Measurements from ENCODE around the gene HEXB. TPM values are rescaled to one million over a fixed set of nuclear protein-coding genes. Genes with fewer than 3 reads are reported as not detected.

The HEXB gene
- total and polyA plus RNA-seq, 2 of the 8 experiments (the other 6 are each of a cell fraction or from before 2014, with no cell fraction given): 39.7 to 69.2 TPM

DNA sequence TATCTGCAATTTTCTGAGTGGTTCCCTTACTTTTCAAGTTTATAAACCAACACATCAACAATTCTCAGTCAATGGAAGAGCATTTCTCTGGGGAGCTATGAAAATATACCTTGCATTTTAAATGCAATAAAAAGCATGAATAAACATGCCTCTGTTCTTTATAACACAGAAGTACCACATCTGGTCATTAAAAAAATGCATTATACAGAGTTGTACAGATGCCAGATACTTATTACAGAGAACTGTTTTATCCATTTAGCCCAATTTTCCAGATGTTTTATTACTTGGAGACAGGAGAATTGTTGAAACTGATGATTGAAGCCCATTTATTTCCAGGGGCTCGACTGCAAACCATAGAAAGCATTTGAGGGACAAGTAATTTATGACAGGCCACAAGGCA is 19.2 kb upstream of the HEXB start:
- no peaks in the 10 kb centered on the region for H3K36me3 ChIP-seq (ENCODE audit: control insufficient read depth in 2 of 4, insufficient read depth in 4 of 4, low read length in 3 of 4)
- no peak overlapping the region for H2BK20ac ChIP-seq (ENCODE audit: low read length)
- no peak overlapping the region for H3K23ac ChIP-seq (ENCODE audit: insufficient read length)
- no peak overlapping the region for H2BK15ac ChIP-seq (ENCODE audit: low read length)
- no peak overlapping the region for H4K5ac ChIP-seq (ENCODE audit: insufficient read length, low read depth, low read length)
- no peak overlapping the region for H3K56ac ChIP-seq (replicated peaks; ENCODE audit: insufficient read length, low read depth, low read length)
- H3K27ac ChIP-seq (ENCODE audit: low read depth, low read length): no peak overlapping the region
- no peak overlapping the region for H3K18ac ChIP-seq (ENCODE audit: extremely low read depth, low read length)
- H3K4me1 ChIP-seq (replicated peaks in 1 of 4; ENCODE audit: control insufficient read depth in 3 of 4, insufficient read depth in 4 of 4, low read length in 3 of 4): peaks cover 0 to 5% (median 0%) of the 10 kb centered on the region in 4 experiments; a peak in 3 of 7 replicates
- H3K14ac ChIP-seq (ENCODE audit: insufficient read length): no peak overlapping the region
- no peak overlapping the region for H4K8ac ChIP-seq (ENCODE audit: extremely low read depth, insufficient read depth, low read length)
- H3K27me3 ChIP-seq (replicated peaks in 1 of 4; ENCODE audit: control insufficient read depth in 3 of 4, extremely low read depth in 1 of 4, insufficient read depth in 3 of 4, low read length in 3 of 4): no peaks in the 10 kb centered on the region
- H2BK5ac ChIP-seq (ENCODE audit: low read depth, low read length): no peak overlapping the region
- no peak for FAIRE-seq
- H3K9ac ChIP-seq (replicated peaks in 1 of 4; ENCODE audit: extremely low read depth in 1 of 4, low read depth in 3 of 4, low read length in 3 of 4): no peak overlapping the region
- H3K4me3 ChIP-seq (ENCODE audit: extremely low read depth in 1 of 4, insufficient read depth in 2 of 4, low read depth in 3 of 4, low read length in 4 of 4): no peak overlapping the region
- H4K20me1 ChIP-seq (replicated peaks in 1 of 2; ENCODE audit: control insufficient read depth in 1 of 2, insufficient read depth in 2 of 2, low read length in 2 of 2): no peaks in the 10 kb centered on the region
- DNase-seq (ENCODE audit: low read depth in 1 of 2, low spot score in 2 of 2): no peak
- ChIA-PET POLR2A (ENCODE audit: partially characterized antibody) (no interaction called here), CTCF (ENCODE audit: partially characterized antibody) (no interaction called here)
- H2AK5ac ChIP-seq (ENCODE audit: low read depth, low read length): no peak overlapping the region
- H3K4ac ChIP-seq (replicated peaks; ENCODE audit: insufficient read length, low read depth, low read length): no peak overlapping the region
- H3K4me2 ChIP-seq (ENCODE audit: insufficient read depth in 1 of 2, low read depth in 2 of 2, low read length in 2 of 2): no peak overlapping the region
- H3K79me1 ChIP-seq (ENCODE audit: low read depth, low read length): no peaks in the 10 kb centered on the region
- no peaks in the 10 kb centered on the region for H3K79me2 ChIP-seq (ENCODE audit: control insufficient read depth in 1 of 2, insufficient read depth in 2 of 2, low read length in 2 of 2)
- H2BK120ac ChIP-seq (replicated peaks; ENCODE audit: low read depth, low read length): no peak overlapping the region
- H3K9me3 ChIP-seq (ENCODE audit: insufficient read depth in 2 of 2, low read depth in 1 of 2, low read length in 1 of 2): no peaks in the 10 kb centered on the region
- no peaks in the 10 kb centered on the region; the same call in 1 of the 2 replicates for H3K23me2 ChIP-seq (ENCODE audit: low read depth, low read length)
- H2BK12ac ChIP-seq (ENCODE audit: low read depth, low read length): no peak overlapping the region
- H2AFZ ChIP-seq (ENCODE audit: low read length): no peak overlapping the region
- H4K91ac ChIP-seq (replicated peaks; ENCODE audit: insufficient read length, low read length): no peak overlapping the region
- WGBS, 2 experiments (ENCODE audit: extremely low coverage in 1 of 2, insufficient coverage in 1 of 2, insufficient read length in 1 of 2, insufficient replicate concordance in 2 of 2, low coverage in 1 of 2, low lambda C conversion rate in 2 of 2, missing lambda C conversion rate in 1 of 2): 89% methylated on average over 1 of the region's 1 CpG; no CpG with 5 or more reads in 1 of the 2 experiments
- TF ChIP-seq BACH1 (IDR thresholded peaks at IDR 0.05; ENCODE audit: low read length) (no peak), KDM4A (IDR thresholded peaks at IDR 0.05; ENCODE audit: low read depth, low read length, severe bottlenecking) (no peak), JUND (IDR thresholded peaks at IDR 0.05; ENCODE audit: low read length) (no peak), NRF1 (IDR thresholded peaks at IDR 0.05; ENCODE audit: low read depth, low read length) (no peak), RAD21 (IDR thresholded peaks at IDR 0.05 in 1 of 2, conservative IDR thresholded peaks at IDR 0.05 in 1 of 2; ENCODE audit: low read depth in 2 of 2, low read length in 2 of 2) (no peak), SUZ12 (IDR thresholded peaks at IDR 0.05; ENCODE audit: low read length) (no peak), TBP (IDR thresholded peaks at IDR 0.05; ENCODE audit: low read depth, low read length) (no peak)
- TF ChIP-seq, protein P1, sequence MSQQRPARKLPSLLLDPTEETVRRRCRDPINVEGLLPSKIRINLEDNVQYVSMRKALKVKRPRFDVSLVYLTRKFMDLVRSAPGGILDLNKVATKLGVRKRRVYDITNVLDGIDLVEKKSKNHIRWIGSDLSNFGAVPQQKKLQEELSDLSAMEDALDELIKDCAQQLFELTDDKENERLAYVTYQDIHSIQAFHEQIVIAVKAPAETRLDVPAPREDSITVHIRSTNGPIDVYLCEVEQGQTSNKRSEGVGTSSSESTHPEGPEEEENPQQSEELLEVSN (IDR thresholded peaks at IDR 0.05): no peak
- TF ChIP-seq, protein P2, sequence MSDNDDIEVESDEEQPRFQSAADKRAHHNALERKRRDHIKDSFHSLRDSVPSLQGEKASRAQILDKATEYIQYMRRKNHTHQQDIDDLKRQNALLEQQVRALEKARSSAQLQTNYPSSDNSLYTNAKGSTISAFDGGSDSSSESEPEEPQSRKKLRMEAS (IDR thresholded peaks at IDR 0.05): no peak
- TF ChIP-seq, protein P3, sequence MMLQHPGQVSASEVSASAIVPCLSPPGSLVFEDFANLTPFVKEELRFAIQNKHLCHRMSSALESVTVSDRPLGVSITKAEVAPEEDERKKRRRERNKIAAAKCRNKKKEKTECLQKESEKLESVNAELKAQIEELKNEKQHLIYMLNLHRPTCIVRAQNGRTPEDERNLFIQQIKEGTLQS (IDR thresholded peaks at IDR 0.05; ENCODE audit: insufficient read depth, low read depth, low read length): no peak
